ENCODE data around the gene SLC24A3. TPM values are rescaled to one million over a fixed set of nuclear protein-coding genes. Genes with fewer than 3 reads are reported as not detected.
"Not testable (repeated sequence)": the region's sequence is repeated elsewhere in the genome, so short reads cannot be mapped to it uniquely, and the experiment has no call there.

Gene SLC24A3
- total RNA-seq, 1 donor from 2014 or later, result 0.62 TPM

GRCh38 chr20:19618711-19619110 lies 406.3 kb downstream of the SLC24A3 start:
- no peak for ATAC-seq
- intact Hi-C loops (cut with micrococcal nuclease), result no loop called here
- DNase-seq, result no peak

- ATAC-seq (no peak), DNase-seq (no peak)
- intact Hi-C loops (cut with micrococcal nuclease), result no loop called here
Measured at GRCh38 chr20:19619904-19620430, 407.5 kb downstream of the SLC24A3 start.

GRCh38 chr20:19620446-19620845 lies 408.0 kb downstream of the SLC24A3 start:
- intact Hi-C loops (cut with micrococcal nuclease), result no loop called here
- ATAC-seq (no peak), DNase-seq (no peak)

GRCh38 chr20:19621072-19621471 lies 408.6 kb downstream of the SLC24A3 start:
- ATAC-seq (no peak), DNase-seq (no peak)
- intact Hi-C loops (cut with micrococcal nuclease), result no loop called here

- ATAC-seq, result no peak
- DNase-seq, result no peak
- intact Hi-C loops (cut with micrococcal nuclease), result no loop called here
Measured at GRCh38 chr20:19624221-19624965, 412.0 kb downstream of the SLC24A3 start.

- intact Hi-C loops (cut with micrococcal nuclease), result loop anchor here (5.0 kb wide), 1 partner anchor 37 kb away; no protein-coding TSS in a partner anchor
- ATAC-seq, result no peak
- no peak for DNase-seq
Measured at GRCh38 chr20:19625426-19625825, 413.0 kb downstream of the SLC24A3 start.

GRCh38 chr20:19626896-19627295 lies 414.5 kb downstream of the SLC24A3 start:
- DNase-seq, result no peak
- intact Hi-C loops (cut with micrococcal nuclease), result loop anchor here (5.0 kb wide), 1 partner anchor 35 kb away; no protein-coding TSS in a partner anchor
- ATAC-seq, result no peak

GRCh38 chr20:19628570-19629134 lies 416.2 kb downstream of the SLC24A3 start:
- DNase-seq (no peak), ATAC-seq (peak; percentile 66)
- intact Hi-C loops (cut with micrococcal nuclease), result loop anchor here (5.0 kb wide), 1 partner anchor 34 kb away; no protein-coding TSS in a partner anchor

- no peak for DNase-seq
- ATAC-seq, result no peak
- intact Hi-C loops (cut with micrococcal nuclease), result no loop called here
Measured at GRCh38 chr20:19631410-19631809, 419.0 kb downstream of the SLC24A3 start.

GRCh38 chr20:19633985-19634384 lies 421.5 kb downstream of the SLC24A3 start:
- intact Hi-C loops (cut with micrococcal nuclease), result no loop called here
- ATAC-seq (peak; percentile 91), DNase-seq (no peak)

- ATAC-seq; intact Hi-C loops (cut with micrococcal nuclease); DNase-seq: not testable (repeated sequence)
Measured at GRCh38 chr20:19639471-19640045, 427.1 kb downstream of the SLC24A3 start.

- no peak for ATAC-seq
- DNase-seq, result no peak
- intact Hi-C loops (cut with micrococcal nuclease), result no loop called here
Measured at GRCh38 chr20:19642860-19643259, 430.4 kb downstream of the SLC24A3 start.

- no peak for ATAC-seq
Measured at GRCh38 chr20:19644085-19644484, 431.6 kb downstream of the SLC24A3 start.

GRCh38 chr20:19646963-19647362 lies 434.5 kb downstream of the SLC24A3 start:
- DNase-seq (no peak), ATAC-seq (no peak)
- intact Hi-C loops (cut with micrococcal nuclease), result no loop called here

More at GRCh38 chr20:19644085-19644484, 431.6 kb downstream of the SLC24A3 start:
- intact Hi-C loops (cut with micrococcal nuclease), result no loop called here
- DNase-seq, result no peak

GRCh38 chr20:19648024-19648423 lies 435.6 kb downstream of the SLC24A3 start:
- ATAC-seq (no peak), DNase-seq (no peak)
- intact Hi-C loops (cut with micrococcal nuclease), result no loop called here

GRCh38 chr20:19649041-19649440 lies 436.6 kb downstream of the SLC24A3 start:
- DNase-seq (no peak), ATAC-seq (no peak)
- intact Hi-C loops (cut with micrococcal nuclease), result no loop called here

GRCh38 chr20:19652591-19653026 lies 440.2 kb downstream of the SLC24A3 start:
- intact Hi-C loops (cut with micrococcal nuclease), result no loop called here
- ATAC-seq (no peak), DNase-seq (no peak)

- DNase-seq, result no peak
- no peak for ATAC-seq
- intact Hi-C loops (cut with micrococcal nuclease), result no loop called here
Measured at GRCh38 chr20:19653327-19653726, 440.9 kb downstream of the SLC24A3 start.

GRCh38 chr20:19654921-19655320 lies 442.5 kb downstream of the SLC24A3 start:
- intact Hi-C loops (cut with micrococcal nuclease), result no loop called here
- DNase-seq (no peak), ATAC-seq (no peak)

GRCh38 chr20:19658137-19658536 lies 445.7 kb downstream of the SLC24A3 start:
- no peak for DNase-seq
- intact Hi-C loops (cut with micrococcal nuclease), result no loop called here
- ATAC-seq, result no peak
